GM21576 (cell line): ENCODE results near the gene RPS14.
"Not testable (repeated sequence)": the region's sequence is repeated elsewhere in the genome, so short reads cannot be mapped to it uniquely, and the experiment has no call there.

Source experiments
- ATAC-seq: cut with Tn5 transposase; IDR thresholded peaks from one replicate; pipeline ENCODE4 v1.9.1; 2021; ENCODE audit warnings: mild to moderate bottlenecking, moderate library complexity; ENCODE audit not compliant: unreplicated experiment

RPS14 gene

GRCh38 chr5:150447188-150447587 is 2.4 kb downstream of the RPS14 start:
- no peak for ATAC-seq

- ATAC-seq = no peak
Observed at GRCh38 chr5:150446583-150446982, 3.0 kb downstream of the RPS14 start.

- ATAC-seq = no peak
Observed at GRCh38 chr5:150446088-150446487, 3.5 kb downstream of the RPS14 start.

GRCh38 chr5:150444770-150445169 is 4.8 kb downstream of the RPS14 start:
- no peak for ATAC-seq

- ATAC-seq = no peak
Observed at GRCh38 chr5:150443242-150444075, 6.1 kb downstream of the RPS14 start.

GRCh38 chr5:150442699-150443080 is 6.8 kb downstream of the RPS14 start:
- no peak for ATAC-seq

- ATAC-seq = no peak
Observed at GRCh38 chr5:150441813-150442698, 7.5 kb downstream of the RPS14 start.

GRCh38 chr5:150440948-150441812 is 8.4 kb downstream of the RPS14 start:
- ATAC-seq = no peak

- ATAC-seq = no peak
Observed at GRCh38 chr5:150438873-150439546, 10.5 kb downstream of the RPS14 start.

GRCh38 chr5:150436141-150436680 is 13.3 kb downstream of the RPS14 start:
- ATAC-seq = peak; percentile 89

GRCh38 chr5:150434464-150434863 is 15.1 kb downstream of the RPS14 start:
- no peak for ATAC-seq

- ATAC-seq = no peak
Observed at GRCh38 chr5:150431574-150431973, 18.0 kb downstream of the RPS14 start.

GRCh38 chr5:150431048-150431447 is 18.5 kb downstream of the RPS14 start:
- ATAC-seq = no peak

- ATAC-seq = peak; percentile 71
Observed at GRCh38 chr5:150429410-150429873, 20.1 kb downstream of the RPS14 start.

- ATAC-seq = no peak
Observed at GRCh38 chr5:150428978-150429377, 20.6 kb downstream of the RPS14 start.

GRCh38 chr5:150428106-150428876 is 21.2 kb downstream of the RPS14 start:
- ATAC-seq = no peak

- ATAC-seq = not testable (repeated sequence)
Observed at GRCh38 chr5:150426165-150426564, 23.4 kb downstream of the RPS14 start.

- ATAC-seq = no peak
Observed at GRCh38 chr5:150422758-150423157, 26.8 kb downstream of the RPS14 start.

- no peak for ATAC-seq
Observed at GRCh38 chr5:150422075-150422474, 27.5 kb downstream of the RPS14 start.
